ENCODE measurements around the gene POLR1G.
"Not testable (repeated sequence)": the region's sequence is repeated elsewhere in the genome, so short reads cannot be mapped to it uniquely, and the experiment has no call there.

The POLR1G gene

GRCh38 chr19:45405435-45406225 lies 814 bp upstream of the POLR1G start:
- peak; percentile 90 for DNase-seq (ENCODE audit: low read depth)
- H3K4me3 ChIP-seq (ENCODE audit: control insufficient read depth, low read depth, low read length): peak overlapping the region; percentile 94

GRCh38 chr19:45407091-45407375 lies 589 bp downstream of the POLR1G start:
- no peak for DNase-seq (ENCODE audit: low read depth)
- no peak for TF ChIP-seq CTCF (conservative IDR thresholded peaks at IDR 0.05; ENCODE audit: control insufficient read depth, insufficient read depth, low read depth, low read length)
- peak overlapping the region; percentile 94 for H3K4me3 ChIP-seq (ENCODE audit: control insufficient read depth, low read depth, low read length)

More at GRCh38 chr19:45405435-45406225, 814 bp upstream of the POLR1G start:
- no peak for TF ChIP-seq CTCF (conservative IDR thresholded peaks at IDR 0.05; ENCODE audit: control insufficient read depth, insufficient read depth, low read depth, low read length)

- DNase-seq (ENCODE audit: low read depth): not testable (repeated sequence)
- H3K4me3 ChIP-seq (ENCODE audit: control insufficient read depth, low read depth, low read length): peak overlapping the region; percentile 94
Measured at GRCh38 chr19:45407585-45407984, 1.1 kb downstream of the POLR1G start.

GRCh38 chr19:45408121-45408520 lies 1.7 kb downstream of the POLR1G start:
- no peak for DNase-seq (ENCODE audit: low read depth)
- no peak overlapping the region for H3K4me3 ChIP-seq (ENCODE audit: control insufficient read depth, low read depth, low read length)

GRCh38 chr19:45408830-45409556 lies 2.5 kb downstream of the POLR1G start:
- TF ChIP-seq CTCF (conservative IDR thresholded peaks at IDR 0.05; ENCODE audit: control insufficient read depth, insufficient read depth, low read depth, low read length): no peak
- no peak for DNase-seq (ENCODE audit: low read depth)
- no peak overlapping the region for H3K4me3 ChIP-seq (ENCODE audit: control insufficient read depth, low read depth, low read length)

More at GRCh38 chr19:45408121-45408520, 1.7 kb downstream of the POLR1G start:
- TF ChIP-seq CTCF (conservative IDR thresholded peaks at IDR 0.05; ENCODE audit: control insufficient read depth, insufficient read depth, low read depth, low read length): no peak

GRCh38 chr19:45409557-45409920 lies 3.1 kb downstream of the POLR1G start:
- H3K4me3 ChIP-seq (ENCODE audit: control insufficient read depth, low read depth, low read length): no peak overlapping the region
- no peak for DNase-seq (ENCODE audit: low read depth)
- TF ChIP-seq CTCF (conservative IDR thresholded peaks at IDR 0.05; ENCODE audit: control insufficient read depth, insufficient read depth, low read depth, low read length): no peak

GRCh38 chr19:45410330-45410729 lies 3.9 kb downstream of the POLR1G start:
- not testable (repeated sequence) for DNase-seq (ENCODE audit: low read depth); H3K4me3 ChIP-seq (ENCODE audit: control insufficient read depth, low read depth, low read length)

Data from fibroblast of mammary gland (primary cell).